A549 (cell line): ENCODE data around the gene ABCC6.
"Not testable (repeated sequence)": the region's sequence is repeated elsewhere in the genome, so short reads cannot be mapped to it uniquely, and the experiment has no call there.

Source experiments
- CBX2 ChIP-seq: fragments of 200-600 bp; sonication (generic); IDR thresholded peaks from 2 replicates; pipeline ENCODE4 v1.6.1; 2016; ENCODE audit warnings: low read depth, mild to moderate bottlenecking, borderline replicate concordance
- CTCF ChIP-seq: fragments of >200 bp; sonication (Bioruptor Twin); formaldehyde crosslinking; IDR thresholded peaks from 3 replicates; pipeline ENCODE4 v1.5.1; 2016
- EHMT2 ChIP-seq: fragments of 200-600 bp; sonication (generic); IDR thresholded peaks from 2 replicates; pipeline ENCODE4 v1.6.1; 2016; ENCODE audit warnings: antibody characterized with exemption, low read depth, mild to moderate bottlenecking, moderate library complexity
- POLR2A ChIP-seq: IDR thresholded peaks from 2 replicates; pipeline ENCODE4 v1.6.1; 2012; ENCODE audit warnings: mild to moderate bottlenecking, low read length
- RAD21 ChIP-seq, 2 experiments: fragments of >200 bp in 1 of 2; sonication (Bioruptor Twin) in 1 of 2; formaldehyde crosslinking in 1 of 2; IDR thresholded peaks in 1 of 2; conservative IDR thresholded peaks in 1 of 2; 2 replicates in 1 of 2; 3 replicates in 1 of 2; pipeline ENCODE4 v1.6.1; 2012 to 2018; ENCODE audit warnings: inconsistent platforms in 1 of 2

GRCh38 chr16:16247439-16247838 lies 24.1 kb upstream of the ABCC6 start:
- TF ChIP-seq CTCF; RAD21 (conservative IDR thresholded peaks at IDR 0.05 in 1 of 2, IDR thresholded peaks at IDR 0.05 in 1 of 2); POLR2A; EHMT2; CBX2: not testable (repeated sequence)
